Astrocyte (in vitro differentiated cells and primary cell): ENCODE data around the gene ARF6. TPM values are rescaled to one million over a fixed set of nuclear protein-coding genes. Genes with fewer than 3 reads are reported as not detected.
A peak's percentile ranks its signal among the peaks of the same experiment; 100 is the strongest.

Experiments used
- DNase-seq: peaks from one replicate; pipeline ENCODE4 v3.0.0-alpha.2; 2010; ENCODE audit warnings: low read depth
- FAIRE-seq: peaks from 2 replicates; lab custom pipeline; 2011; peaks lifted over from hg19 to GRCh38; lab: Jason Lieb, UNC
- H2AFZ ChIP-seq: 2 replicates; pipeline ENCODE4 v1.6.0; 2012; ENCODE audit warnings: low read depth, low read length, inconsistent platforms
- H3K27ac ChIP-seq: 2 replicates; pipeline ENCODE4 v1.5.1; 2011; ENCODE audit warnings: low read depth, low read length, inconsistent platforms
- H3K27me3 ChIP-seq: 2 replicates; pipeline ENCODE4 v1.6.0; 2011; ENCODE audit warnings: low read length, inconsistent platforms; ENCODE audit not compliant: insufficient read depth
- H3K36me3 ChIP-seq: 2 replicates; pipeline ENCODE4 v1.5.1; 2011; ENCODE audit warnings: low read length, inconsistent platforms; ENCODE audit not compliant: insufficient read depth
- H3K4me1 ChIP-seq: 2 replicates; pipeline ENCODE4 v1.5.1; 2011; ENCODE audit warnings: low read length, inconsistent platforms; ENCODE audit not compliant: insufficient read depth
- H3K4me2 ChIP-seq: 2 replicates; pipeline ENCODE4 v1.6.0; 2012; ENCODE audit warnings: low read length, inconsistent platforms
- H3K4me3 ChIP-seq: 2 replicates; pipeline ENCODE4 v1.5.1; 2011; ENCODE audit warnings: low read depth, mild to moderate bottlenecking, low read length, inconsistent platforms; ENCODE audit not compliant: insufficient read depth
- H3K79me2 ChIP-seq: 2 replicates; pipeline ENCODE4 v1.6.0; 2012; ENCODE audit warnings: mild to moderate bottlenecking, low read length, inconsistent platforms; ENCODE audit not compliant: insufficient read depth
- H3K9ac ChIP-seq: 2 replicates; pipeline ENCODE4 v1.6.0; 2012; ENCODE audit warnings: mild to moderate bottlenecking, low read length, inconsistent platforms
- H3K9me3 ChIP-seq: 2 replicates; pipeline ENCODE4 v1.5.1; 2012; ENCODE audit warnings: low read depth, mild to moderate bottlenecking, low read length, inconsistent platforms; ENCODE audit not compliant: insufficient read depth
- H4K20me1 ChIP-seq: 2 replicates; pipeline ENCODE4 v1.6.0; 2012; ENCODE audit warnings: low read length, inconsistent platforms; ENCODE audit not compliant: insufficient read depth
- H3K27ac Mint-ChIP-seq: one replicate; pipeline ENCODE4 v1.8.0; 2021; ENCODE audit warnings: mild to moderate bottlenecking, mixed read lengths; ENCODE audit not compliant: unreplicated experiment
- H3K27me3 Mint-ChIP-seq: one replicate; pipeline ENCODE4 v1.8.0; 2021; ENCODE audit warnings: low read depth, mixed read lengths; ENCODE audit not compliant: unreplicated experiment
- H3K36me3 Mint-ChIP-seq: one replicate; pipeline ENCODE4 v1.8.0; 2021; ENCODE audit warnings: low read depth, mixed read lengths; ENCODE audit not compliant: unreplicated experiment
- H3K4me1 Mint-ChIP-seq: one replicate; pipeline ENCODE4 v1.8.0; 2021; ENCODE audit warnings: low read depth, mixed read lengths; ENCODE audit not compliant: unreplicated experiment
- H3K4me3 Mint-ChIP-seq: one replicate; pipeline ENCODE4 v1.8.0; 2021; ENCODE audit warnings: mild to moderate bottlenecking, moderate library complexity, mixed read lengths; ENCODE audit not compliant: unreplicated experiment
- H3K9me3 Mint-ChIP-seq: one replicate; pipeline ENCODE4 v1.8.0; 2021; ENCODE audit warnings: mild to moderate bottlenecking, mixed read lengths; ENCODE audit not compliant: unreplicated experiment
- EZH2 ChIP-seq: IDR thresholded peaks from 2 replicates; pipeline ENCODE4 v1.6.1; 2012; ENCODE audit warnings: mild to moderate bottlenecking, low read length, inconsistent platforms; ENCODE audit not compliant: insufficient read depth
- total RNA-seq: library from RNA; stranded (reverse); gene quantifications from 2 replicates; pipeline ENCODE4 v1.2.1, GENCODE V29; 2021
- TF ChIP-seq, protein P1 (sequence below): IDR thresholded peaks from 2 replicates; pipeline ENCODE4 v1.5.1; 2011; ENCODE audit warnings: low read depth, mild to moderate bottlenecking, inconsistent platforms, low read length, moderate library complexity; ENCODE audit not compliant: insufficient read depth

Gene ARF6
- total RNA-seq, 1 donor from 2014 or later = 53.4 TPM

DNA sequence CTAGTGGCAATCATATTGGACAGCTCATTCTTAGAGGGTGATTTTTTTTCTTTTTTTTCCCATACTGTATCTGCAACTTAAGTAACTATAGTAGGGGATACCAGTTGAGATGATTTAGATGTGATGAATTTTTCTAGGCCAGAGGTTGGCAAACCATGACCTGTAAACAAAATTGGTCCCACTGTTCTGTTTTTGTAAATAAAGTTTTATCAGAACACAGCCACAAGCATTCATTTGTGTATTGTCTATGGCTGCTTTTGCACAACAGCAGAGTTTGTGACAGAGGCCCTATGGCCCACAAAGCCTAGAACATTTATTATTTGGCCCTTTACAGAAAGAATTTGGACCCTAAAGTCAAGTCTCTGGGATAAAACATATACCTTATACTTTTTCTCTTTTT lies 11.4 kb downstream of the ARF6 start:
- TF ChIP-seq, protein P1, sequence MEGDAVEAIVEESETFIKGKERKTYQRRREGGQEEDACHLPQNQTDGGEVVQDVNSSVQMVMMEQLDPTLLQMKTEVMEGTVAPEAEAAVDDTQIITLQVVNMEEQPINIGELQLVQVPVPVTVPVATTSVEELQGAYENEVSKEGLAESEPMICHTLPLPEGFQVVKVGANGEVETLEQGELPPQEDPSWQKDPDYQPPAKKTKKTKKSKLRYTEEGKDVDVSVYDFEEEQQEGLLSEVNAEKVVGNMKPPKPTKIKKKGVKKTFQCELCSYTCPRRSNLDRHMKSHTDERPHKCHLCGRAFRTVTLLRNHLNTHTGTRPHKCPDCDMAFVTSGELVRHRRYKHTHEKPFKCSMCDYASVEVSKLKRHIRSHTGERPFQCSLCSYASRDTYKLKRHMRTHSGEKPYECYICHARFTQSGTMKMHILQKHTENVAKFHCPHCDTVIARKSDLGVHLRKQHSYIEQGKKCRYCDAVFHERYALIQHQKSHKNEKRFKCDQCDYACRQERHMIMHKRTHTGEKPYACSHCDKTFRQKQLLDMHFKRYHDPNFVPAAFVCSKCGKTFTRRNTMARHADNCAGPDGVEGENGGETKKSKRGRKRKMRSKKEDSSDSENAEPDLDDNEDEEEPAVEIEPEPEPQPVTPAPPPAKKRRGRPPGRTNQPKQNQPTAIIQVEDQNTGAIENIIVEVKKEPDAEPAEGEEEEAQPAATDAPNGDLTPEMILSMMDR = no peak
- no peak for TF ChIP-seq EZH2
- Histone ChIP-seq H2AFZ (no peak overlapping the region), H3K4me2 (no peak overlapping the region), H3K27me3 (no peaks in the 10 kb centered on the region), H3K36me3 (no peaks in the 10 kb centered on the region), H3K27ac (no peak overlapping the region), H3K9ac (no peak overlapping the region), H3K4me1 (peaks cover 16% of the 10 kb centered on the region), H3K4me3 (no peak overlapping the region), H4K20me1 (no peaks in the 10 kb centered on the region), H3K9me3 (no peaks in the 10 kb centered on the region), H3K79me2 (peaks cover 3% of the 10 kb centered on the region)
- Mint-ChIP-seq H3K4me1 (peaks cover 9% of the 10 kb centered on the region), H3K9me3 (no peaks in the 10 kb centered on the region), H3K27me3 (no peaks in the 10 kb centered on the region), H3K4me3 (no peak overlapping the region), H3K36me3 (no peaks in the 10 kb centered on the region), H3K27ac (no peak overlapping the region)
- no peak for DNase-seq
- no peak for FAIRE-seq

DNA sequence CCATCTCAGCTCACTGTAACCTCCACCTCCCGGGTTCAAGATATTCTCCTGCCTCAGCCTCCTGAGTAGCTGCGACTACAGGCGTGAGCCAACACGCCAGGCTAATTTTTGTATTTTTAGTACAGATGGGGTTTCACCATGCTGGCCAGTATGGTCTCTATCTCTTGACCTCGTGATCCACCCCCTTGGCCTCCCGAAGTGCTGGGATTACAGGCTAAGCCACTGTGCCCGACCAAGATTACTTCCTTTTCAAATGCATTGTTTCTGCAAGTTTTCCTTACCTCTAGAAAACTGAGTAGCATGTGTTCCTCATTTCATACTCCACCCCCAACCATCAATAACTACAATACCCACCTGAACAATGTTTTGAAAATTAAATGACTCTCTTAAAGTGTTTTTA lies 13.1 kb downstream of the ARF6 start:
- Histone ChIP-seq H2AFZ (no peak overlapping the region), H3K4me2 (no peak overlapping the region), H3K79me2 (no peaks in the 10 kb centered on the region), H3K27ac (no peak overlapping the region), H3K27me3 (no peaks in the 10 kb centered on the region), H3K4me1 (peaks cover 16% of the 10 kb centered on the region), H3K4me3 (no peak overlapping the region), H3K9ac (no peak overlapping the region), H4K20me1 (no peaks in the 10 kb centered on the region), H3K9me3 (no peaks in the 10 kb centered on the region), H3K36me3 (no peaks in the 10 kb centered on the region)
- no peaks in the 10 kb centered on the region for H3K27me3 Mint-ChIP-seq
- H3K27ac Mint-ChIP-seq = no peak overlapping the region
- H3K36me3 Mint-ChIP-seq = no peaks in the 10 kb centered on the region
- H3K4me1 Mint-ChIP-seq = peaks cover 12% of the 10 kb centered on the region
- no peak for FAIRE-seq
- no peak for DNase-seq
- H3K9me3 Mint-ChIP-seq = no peaks in the 10 kb centered on the region
- H3K4me3 Mint-ChIP-seq = no peak overlapping the region
- TF ChIP-seq EZH2 = no peak
- TF ChIP-seq, protein P1 = no peak

DNA sequence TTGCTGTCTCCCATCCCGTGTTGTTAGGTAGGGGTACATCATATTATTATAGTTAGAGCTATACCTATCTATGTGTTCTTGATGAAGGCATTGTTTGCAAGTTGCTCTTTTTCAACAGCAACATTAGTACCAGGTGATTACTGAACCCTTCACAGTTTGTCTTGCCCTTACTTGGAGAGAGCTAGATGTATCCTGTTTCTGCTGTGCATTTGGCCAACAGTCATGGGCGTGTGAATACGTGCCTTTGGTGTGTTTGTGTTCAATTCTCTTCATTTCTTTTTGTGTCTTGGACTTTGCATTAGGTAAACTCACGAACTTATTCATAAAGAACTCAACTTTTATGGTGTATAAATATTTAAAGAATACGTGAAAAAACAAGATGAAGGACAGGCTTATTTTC lies 14.3 kb downstream of the ARF6 start:
- Histone ChIP-seq H3K36me3 (no peaks in the 10 kb centered on the region), H3K9ac (no peak overlapping the region), H3K9me3 (no peaks in the 10 kb centered on the region), H3K27me3 (no peaks in the 10 kb centered on the region), H3K27ac (peak overlapping the region; percentile 58), H3K79me2 (no peaks in the 10 kb centered on the region), H3K4me2 (peak overlapping the region; percentile 74), H3K4me3 (no peak overlapping the region), H2AFZ (no peak overlapping the region), H4K20me1 (no peaks in the 10 kb centered on the region), H3K4me1 (peaks cover 22% of the 10 kb centered on the region)
- peaks cover 18% of the 10 kb centered on the region for H3K4me1 Mint-ChIP-seq
- peak overlapping the region; percentile 97 for H3K27ac Mint-ChIP-seq
- no peaks in the 10 kb centered on the region for H3K36me3 Mint-ChIP-seq
- TF ChIP-seq, protein P1 = no peak
- H3K4me3 Mint-ChIP-seq = no peak overlapping the region
- no peaks in the 10 kb centered on the region for H3K27me3 Mint-ChIP-seq
- FAIRE-seq (no peak), DNase-seq (no peak)
- no peaks in the 10 kb centered on the region for H3K9me3 Mint-ChIP-seq
